Heart left ventricle (tissue), 13 donors: ENCODE results near the gene FNDC10.

Experiments used
- POLR2A ChIP-seq, 2 donors: fragments of 450-650 bp; IDR thresholded peaks; one replicate each; pipeline ENCODE4 v1.6.1; 2017; ENCODE audit warnings: antibody characterized with exemption in 2 of 2, mild to moderate bottlenecking in 2 of 2, moderate library complexity in 2 of 2
- TF ChIP-seq, protein P1 (sequence below), 12 donors: fragments of 200-600 bp; sonication (generic) in 4 of 12; IDR thresholded peaks; one replicate each; pipeline versions ENCODE4 v1.5.0 to v1.8.0; 2018 to 2022; ENCODE audit warnings: antibody characterized with exemption in 12 of 12, mild to moderate bottlenecking in 5 of 12
- donor health status: ischemic (EF 13 %, LVEDD 7.1; RV severe dilation, severe dysfunction).
- donor health status: DM: no; HTN: yes; CAD: no.
- donor health status: DM: no; HTN: no; CAD: no.
- donor health status: ischemic (EF 25% LVEDD 6.9; RV normal size, moderate dysfunction).
- donor health status: ischemic (EF 25% LVEDD 5.7; RV mildly dilated, moderate dysfunction).
- donor health status: ischemic (EF 35%, LVEDD 5.7; RV mildly dilated, moderate dysfunction).
- donor health status: nonischemic (EF 11% LVEDD 7.7; RV severe dilation, severe dysfunction).
- donor health status: DM: yes; HTN: yes; CAD: no.
- donor health status: PGD.
- donor health status: ischemic (EF 29% LVEDD 5.4; RV normal size, mild dysfunction).
- donor health status: nonischemic (EF 23%, LVEDD 6.1; RV moderate dilation, normal function).

DNA sequence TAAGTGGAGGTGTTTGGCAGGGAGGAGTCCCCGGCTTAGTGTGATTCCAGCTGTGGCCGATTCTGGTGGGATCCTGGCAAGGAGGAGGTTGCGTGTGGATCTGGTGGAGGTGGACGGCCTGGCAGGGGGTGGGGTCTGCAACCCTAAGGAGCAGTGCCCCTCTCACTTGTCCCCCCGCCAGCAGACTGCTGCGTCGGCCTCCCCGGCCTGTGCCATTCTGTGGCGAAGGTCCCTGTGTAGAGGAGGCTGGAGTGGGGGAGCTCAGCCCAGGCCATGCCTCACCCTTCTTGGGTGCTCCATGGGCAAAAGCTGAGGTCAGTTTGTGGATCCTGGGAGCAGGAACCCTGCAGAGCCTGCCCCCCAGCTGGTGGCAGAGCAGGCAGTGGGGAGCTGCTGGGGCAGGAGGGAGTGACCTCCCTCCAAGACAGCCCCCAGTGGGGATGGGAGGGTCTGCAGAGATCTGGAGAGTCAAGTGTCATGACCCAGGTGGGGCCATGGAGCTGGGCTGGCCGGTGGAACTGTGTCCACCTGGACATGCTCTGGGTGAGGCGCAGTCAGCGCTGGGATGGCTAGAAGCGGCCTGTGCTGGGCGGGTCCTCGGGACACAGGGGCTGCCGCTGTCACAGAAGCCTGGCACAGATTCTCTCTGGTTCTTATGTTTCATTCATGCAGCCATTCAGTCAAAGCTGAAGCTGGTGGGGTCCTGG is 20.7 kb upstream of the FNDC10 start:
- TF ChIP-seq, protein P1, sequence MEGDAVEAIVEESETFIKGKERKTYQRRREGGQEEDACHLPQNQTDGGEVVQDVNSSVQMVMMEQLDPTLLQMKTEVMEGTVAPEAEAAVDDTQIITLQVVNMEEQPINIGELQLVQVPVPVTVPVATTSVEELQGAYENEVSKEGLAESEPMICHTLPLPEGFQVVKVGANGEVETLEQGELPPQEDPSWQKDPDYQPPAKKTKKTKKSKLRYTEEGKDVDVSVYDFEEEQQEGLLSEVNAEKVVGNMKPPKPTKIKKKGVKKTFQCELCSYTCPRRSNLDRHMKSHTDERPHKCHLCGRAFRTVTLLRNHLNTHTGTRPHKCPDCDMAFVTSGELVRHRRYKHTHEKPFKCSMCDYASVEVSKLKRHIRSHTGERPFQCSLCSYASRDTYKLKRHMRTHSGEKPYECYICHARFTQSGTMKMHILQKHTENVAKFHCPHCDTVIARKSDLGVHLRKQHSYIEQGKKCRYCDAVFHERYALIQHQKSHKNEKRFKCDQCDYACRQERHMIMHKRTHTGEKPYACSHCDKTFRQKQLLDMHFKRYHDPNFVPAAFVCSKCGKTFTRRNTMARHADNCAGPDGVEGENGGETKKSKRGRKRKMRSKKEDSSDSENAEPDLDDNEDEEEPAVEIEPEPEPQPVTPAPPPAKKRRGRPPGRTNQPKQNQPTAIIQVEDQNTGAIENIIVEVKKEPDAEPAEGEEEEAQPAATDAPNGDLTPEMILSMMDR (IDR thresholded peaks at IDR 0.05) = peak in 1 of 12 donors; percentile 4
- no peak for TF ChIP-seq POLR2A (IDR thresholded peaks at IDR 0.05)
